Measurements from ENCODE around the gene OLFM1. TPM values are rescaled to one million over a fixed set of nuclear protein-coding genes. Genes with fewer than 3 reads are reported as not detected.
A peak's percentile ranks its signal among the peaks of the same experiment; 100 is the strongest.

Gene OLFM1
- total RNA-seq, 1 donor from 2014 or later: 0.83 TPM

- Mint-ChIP-seq H3K27ac (ENCODE audit: unreplicated experiment) (no peak overlapping the region), H3K4me3 (ENCODE audit: unreplicated experiment) (peak overlapping the region; percentile 26), H3K36me3 (ENCODE audit: unreplicated experiment) (no peaks in the 10 kb centered on the region), H3K9me3 (ENCODE audit: unreplicated experiment) (no peaks in the 10 kb centered on the region), H3K4me1 (ENCODE audit: unreplicated experiment) (peaks cover 5% of the 10 kb centered on the region), H3K27me3 (ENCODE audit: unreplicated experiment) (peaks cover 38% of the 10 kb centered on the region)
- DNase-seq (ENCODE audit: extremely low spot score, unreplicated experiment): no peak
- no peak for TF ChIP-seq CTCF (IDR thresholded peaks at IDR 0.05)
These were observed 455 bp downstream of the OLFM1 start for GRCh38 chr9:135087899-135088347.

GRCh38 chr9:135088348-135088978 is 995 bp downstream of the OLFM1 start:
- Mint-ChIP-seq H3K4me3 (ENCODE audit: unreplicated experiment) (no peak overlapping the region), H3K36me3 (ENCODE audit: unreplicated experiment) (no peaks in the 10 kb centered on the region), H3K4me1 (ENCODE audit: unreplicated experiment) (peaks cover 5% of the 10 kb centered on the region), H3K27me3 (ENCODE audit: unreplicated experiment) (peaks cover 43% of the 10 kb centered on the region), H3K27ac (ENCODE audit: unreplicated experiment) (no peak overlapping the region), H3K9me3 (ENCODE audit: unreplicated experiment) (no peaks in the 10 kb centered on the region)
- no peak for DNase-seq (ENCODE audit: extremely low spot score, unreplicated experiment)
- TF ChIP-seq CTCF (IDR thresholded peaks at IDR 0.05): no peak

- Mint-ChIP-seq H3K9me3 (ENCODE audit: unreplicated experiment) (no peaks in the 10 kb centered on the region), H3K4me1 (ENCODE audit: unreplicated experiment) (peaks cover 5% of the 10 kb centered on the region), H3K27ac (ENCODE audit: unreplicated experiment) (no peak overlapping the region), H3K36me3 (ENCODE audit: unreplicated experiment) (no peaks in the 10 kb centered on the region), H3K27me3 (ENCODE audit: unreplicated experiment) (peaks cover 42% of the 10 kb centered on the region), H3K4me3 (ENCODE audit: unreplicated experiment) (no peak overlapping the region)
- TF ChIP-seq CTCF (IDR thresholded peaks at IDR 0.05): no peak
- no peak for DNase-seq (ENCODE audit: extremely low spot score, unreplicated experiment)
These were observed 1.7 kb downstream of the OLFM1 start for GRCh38 chr9:135088979-135089847.

GRCh38 chr9:135090081-135090480 is 2.6 kb downstream of the OLFM1 start:
- DNase-seq (ENCODE audit: extremely low spot score, unreplicated experiment): no peak
- no peak overlapping the region for H3K27ac Mint-ChIP-seq (ENCODE audit: unreplicated experiment)
- H3K9me3 Mint-ChIP-seq (ENCODE audit: unreplicated experiment): no peaks in the 10 kb centered on the region
- H3K36me3 Mint-ChIP-seq (ENCODE audit: unreplicated experiment): no peaks in the 10 kb centered on the region
- H3K4me3 Mint-ChIP-seq (ENCODE audit: unreplicated experiment): no peak overlapping the region
- H3K4me1 Mint-ChIP-seq (ENCODE audit: unreplicated experiment): peaks cover 5% of the 10 kb centered on the region
- H3K27me3 Mint-ChIP-seq (ENCODE audit: unreplicated experiment): peaks cover 37% of the 10 kb centered on the region
- no peak for TF ChIP-seq CTCF (IDR thresholded peaks at IDR 0.05)

GRCh38 chr9:135090547-135090946 is 3.1 kb downstream of the OLFM1 start:
- DNase-seq (ENCODE audit: extremely low spot score, unreplicated experiment): no peak
- no peak overlapping the region for H3K27ac Mint-ChIP-seq (ENCODE audit: unreplicated experiment)
- no peaks in the 10 kb centered on the region for H3K36me3 Mint-ChIP-seq (ENCODE audit: unreplicated experiment)
- peaks cover 34% of the 10 kb centered on the region for H3K27me3 Mint-ChIP-seq (ENCODE audit: unreplicated experiment)
- H3K4me1 Mint-ChIP-seq (ENCODE audit: unreplicated experiment): peaks cover 5% of the 10 kb centered on the region
- H3K4me3 Mint-ChIP-seq (ENCODE audit: unreplicated experiment): no peak overlapping the region
- TF ChIP-seq CTCF (IDR thresholded peaks at IDR 0.05): no peak
- H3K9me3 Mint-ChIP-seq (ENCODE audit: unreplicated experiment): no peaks in the 10 kb centered on the region
